ENCODE data around the gene CPT1C.

CPT1C gene

GRCh38 chr19:49758292-49758691 lies 67.4 kb downstream of the CPT1C start:
- no peak for DNase-seq (ENCODE audit: low spot score)

- DNase-seq (ENCODE audit: low spot score): no peak
Measured at GRCh38 chr19:49761249-49761624, 70.3 kb downstream of the CPT1C start.

DNA sequence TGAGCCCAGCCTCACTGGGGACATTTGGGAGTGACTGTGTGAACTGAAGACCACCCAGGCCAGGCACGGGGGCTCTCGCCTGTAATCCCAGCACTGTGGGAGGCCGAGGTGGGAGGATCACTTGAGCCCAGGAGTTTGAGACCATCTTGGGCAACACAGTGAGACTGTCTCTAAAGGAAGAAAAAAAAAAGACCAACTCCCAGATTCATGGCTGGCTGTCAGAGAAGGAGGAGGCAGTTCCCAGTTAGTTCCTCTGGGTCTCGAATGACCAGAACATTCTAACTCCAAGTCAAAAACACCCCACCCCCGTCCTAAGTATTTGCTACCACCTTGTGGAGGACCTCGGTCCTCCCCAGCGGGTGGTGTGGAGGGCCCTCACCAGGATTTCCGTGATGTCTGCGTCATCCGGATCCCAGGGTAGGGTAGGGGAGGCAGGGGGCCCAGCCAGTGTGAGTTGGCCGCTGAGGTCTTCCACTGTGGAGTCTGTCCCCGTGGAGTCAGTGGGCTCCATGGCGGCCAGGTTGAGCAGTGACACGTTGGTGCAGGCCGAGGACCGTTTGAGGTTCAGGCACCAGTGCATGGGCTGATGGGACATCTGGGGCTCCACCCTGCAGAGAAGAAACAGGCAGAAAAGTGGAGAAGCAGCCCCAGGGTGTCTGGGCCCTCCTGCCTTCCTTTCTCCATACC lies 70.9 kb downstream of the CPT1C start:
- DNase-seq (ENCODE audit: low spot score): no peak

GRCh38 chr19:49763230-49763629 lies 72.3 kb downstream of the CPT1C start, which contains the start of gene TSKS:
TSS of gene TSKS (minus strand) at chr19:49763306. CDS start at chr19:49763247, 59 bp downstream.
- DNase-seq (ENCODE audit: low spot score): no peak

Measured in RKO (cell line).